Effector memory CD8-positive, alpha-beta T cell (primary cell): ENCODE measurements around the gene ZNF831.

Experiments
- ATAC-seq: fragments of 150-1000 bp; cut with Tn5 transposase; replicated peaks from 2 replicates; pipeline ENCODE4 v1.10.0; 2021; ENCODE audit warnings: mild to moderate bottlenecking, moderate library complexity
- DNase-seq, 3 experiments: peaks; one replicate each; pipeline ENCODE4 v3.0.0; 2021
- H3K27ac Mint-ChIP-seq, 2 donors: one replicate each; pipeline ENCODE4 v1.8.0; 2022; ENCODE audit warnings: mild to moderate bottlenecking in 2 of 2, mixed read lengths in 2 of 2, moderate library complexity in 2 of 2
- H3K27me3 Mint-ChIP-seq, 2 donors: one replicate each; pipeline ENCODE4 v1.8.0; 2022; ENCODE audit warnings: mixed read lengths in 2 of 2
- H3K36me3 Mint-ChIP-seq: one replicate; pipeline ENCODE4 v1.8.0; 2022; ENCODE audit warnings: mild to moderate bottlenecking, moderate library complexity, mixed read lengths; ENCODE audit not compliant: insufficient read depth
- H3K4me1 Mint-ChIP-seq, 2 donors: one replicate each; pipeline ENCODE4 v1.8.0; 2022; ENCODE audit warnings: low read depth in 2 of 2, mixed read lengths in 2 of 2
- H3K4me3 Mint-ChIP-seq, 2 donors: one replicate each; pipeline ENCODE4 v1.8.0; 2022; ENCODE audit warnings: mild to moderate bottlenecking in 2 of 2, mixed read lengths in 2 of 2, moderate library complexity in 2 of 2
- H3K9me3 Mint-ChIP-seq, 2 donors: one replicate each; pipeline ENCODE4 v1.8.0; 2022; ENCODE audit warnings: mixed read lengths in 2 of 2

Gene ZNF831

GRCh38 chr20:59154317-59155013 lies 9.2 kb upstream of the ZNF831 start:
- peaks cover 22% of the 10 kb centered on the region for H3K36me3 Mint-ChIP-seq
- DNase-seq (no peak), ATAC-seq (no peak)
- peak overlapping the region in 1 of 2 donors; percentile 24 for H3K4me3 Mint-ChIP-seq
- H3K9me3 Mint-ChIP-seq, result no peaks in the 10 kb centered on the region
- H3K27me3 Mint-ChIP-seq, result no peaks in the 10 kb centered on the region
- peak overlapping the region in 1 of 2 donors; percentile 3 for H3K27ac Mint-ChIP-seq
- peaks cover 71% of the 10 kb centered on the region in 2 donors for H3K4me1 Mint-ChIP-seq

GRCh38 chr20:59157064-59157463 lies 6.6 kb upstream of the ZNF831 start:
- H3K27ac Mint-ChIP-seq, result peak overlapping the region in 1 of 2 donors; percentile 100
- DNase-seq (no peak), ATAC-seq (no peak)
- H3K4me3 Mint-ChIP-seq, result no peak overlapping the region
- peaks cover 71 to 72% of the 10 kb centered on the region in 2 donors for H3K4me1 Mint-ChIP-seq
- H3K9me3 Mint-ChIP-seq, result no peaks in the 10 kb centered on the region
- no peaks in the 10 kb centered on the region for H3K27me3 Mint-ChIP-seq
- peaks cover 36% of the 10 kb centered on the region for H3K36me3 Mint-ChIP-seq

DNA sequence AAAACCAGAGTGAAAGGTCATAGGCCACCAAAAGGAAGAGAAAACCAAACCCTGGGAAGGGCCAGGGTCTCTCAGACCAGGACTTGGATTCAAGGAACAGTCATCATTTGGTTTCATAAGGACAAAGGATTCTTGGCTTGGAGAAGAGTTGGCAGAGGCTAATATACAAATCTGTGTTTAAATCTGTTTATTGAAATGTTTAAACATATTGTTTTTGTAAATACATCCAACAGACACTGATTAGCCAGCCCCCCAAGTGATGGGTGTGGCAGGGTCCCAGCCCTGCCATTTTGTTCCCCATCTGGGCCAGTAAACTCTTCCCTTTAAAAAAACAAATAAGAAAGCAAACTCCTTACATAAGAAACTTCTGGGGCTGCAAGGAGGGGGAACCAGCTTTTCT lies 6.1 kb upstream of the ZNF831 start:
- Mint-ChIP-seq H3K36me3 (peaks cover 39% of the 10 kb centered on the region), H3K9me3 (no peaks in the 10 kb centered on the region), H3K27me3 (no peaks in the 10 kb centered on the region), H3K27ac (peak overlapping the region; percentile 100), H3K4me3 (no peak overlapping the region), H3K4me1 (peaks cover 71 to 72% of the 10 kb centered on the region in 2 donors)
- ATAC-seq, result no peak
- no peak for DNase-seq

DNA sequence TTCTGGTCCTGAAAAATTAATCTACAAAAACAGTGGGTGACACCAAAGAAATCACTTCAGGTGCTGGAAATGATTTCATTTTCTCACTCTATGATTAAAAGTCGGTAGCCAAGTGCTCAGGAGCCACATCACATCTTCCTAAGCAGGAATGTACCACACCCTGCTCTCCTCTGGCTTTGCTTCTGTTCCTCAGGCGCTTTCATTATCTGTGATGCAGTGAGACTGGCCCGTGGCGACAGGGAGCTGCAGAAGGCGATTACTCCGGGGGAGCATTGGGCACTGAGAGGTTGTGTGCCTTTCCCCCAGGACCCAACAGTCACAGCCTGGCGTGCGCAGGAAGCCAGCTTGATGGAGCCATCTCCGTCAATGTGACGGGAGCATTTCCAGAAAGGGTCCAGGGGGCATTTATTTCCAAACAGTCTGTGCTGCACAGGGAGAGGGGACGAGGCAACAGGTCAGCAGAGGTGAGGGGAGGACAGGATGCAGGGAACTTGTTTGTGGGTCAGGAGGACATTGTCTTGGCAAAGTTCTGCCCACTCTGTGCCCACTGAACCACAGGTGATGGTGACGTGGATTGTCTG lies 5.6 kb upstream of the ZNF831 start:
- Mint-ChIP-seq H3K27me3 (no peaks in the 10 kb centered on the region), H3K4me1 (peaks cover 71 to 72% of the 10 kb centered on the region in 2 donors), H3K9me3 (no peaks in the 10 kb centered on the region), H3K27ac (peak overlapping the region; percentile 100), H3K36me3 (peaks cover 37% of the 10 kb centered on the region), H3K4me3 (peak overlapping the region; percentile 24 to 95)
- DNase-seq (no peak), ATAC-seq (no peak)

DNA sequence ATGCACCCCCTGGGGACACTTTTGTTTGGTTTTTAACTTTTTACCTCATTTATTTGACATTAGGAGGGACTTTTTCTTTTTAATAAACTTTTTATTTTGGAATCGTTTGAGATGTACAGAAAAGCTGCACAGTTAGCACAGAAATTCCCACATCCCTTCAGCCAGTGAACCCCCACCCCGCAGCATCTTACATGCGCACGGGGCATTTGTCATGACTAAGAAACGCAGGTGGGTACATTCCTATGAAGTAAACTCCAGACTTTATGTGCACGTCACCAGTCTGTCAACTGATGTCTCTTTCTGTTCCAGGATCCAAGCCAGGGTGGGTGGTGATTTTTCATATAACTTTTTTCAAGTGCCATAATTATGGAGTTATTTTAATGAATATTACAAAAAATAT lies 4.9 kb upstream of the ZNF831 start:
- Mint-ChIP-seq H3K4me1 (peaks cover 71 to 72% of the 10 kb centered on the region in 2 donors), H3K36me3 (peaks cover 43% of the 10 kb centered on the region), H3K4me3 (peak overlapping the region; percentile 95 to 98), H3K27ac (peak overlapping the region; percentile 100), H3K9me3 (no peaks in the 10 kb centered on the region), H3K27me3 (no peaks in the 10 kb centered on the region)
- ATAC-seq, result no peak
- DNase-seq, result no peak

GRCh38 chr20:59159091-59159490 lies 4.5 kb upstream of the ZNF831 start:
- DNase-seq, result no peak
- H3K36me3 Mint-ChIP-seq, result peaks cover 47% of the 10 kb centered on the region
- H3K9me3 Mint-ChIP-seq, result no peaks in the 10 kb centered on the region
- peak overlapping the region; percentile 100 for H3K27ac Mint-ChIP-seq
- H3K27me3 Mint-ChIP-seq, result no peaks in the 10 kb centered on the region
- H3K4me1 Mint-ChIP-seq, result peaks cover 68 to 71% of the 10 kb centered on the region in 2 donors
- H3K4me3 Mint-ChIP-seq, result peak overlapping the region; percentile 95 to 98
- peak; percentile 2 for ATAC-seq

GRCh38 chr20:59159493-59160376 lies 3.9 kb upstream of the ZNF831 start:
- Mint-ChIP-seq H3K4me3 (peak overlapping the region; percentile 95 to 98), H3K9me3 (no peaks in the 10 kb centered on the region), H3K27ac (peak overlapping the region; percentile 100), H3K36me3 (peaks cover 49% of the 10 kb centered on the region), H3K27me3 (no peaks in the 10 kb centered on the region), H3K4me1 (peaks cover 65 to 71% of the 10 kb centered on the region in 2 donors)
- peak; percentile 82 to 88 (median 84) for DNase-seq
- ATAC-seq, result peak; percentile 86

GRCh38 chr20:59160389-59161115 lies 3.1 kb upstream of the ZNF831 start:
- H3K27me3 Mint-ChIP-seq, result no peaks in the 10 kb centered on the region
- DNase-seq (peak in 2 of 3 experiments; percentile 22 to 29), ATAC-seq (no peak)
- H3K4me1 Mint-ChIP-seq, result peaks cover 65 to 71% of the 10 kb centered on the region in 2 donors
- H3K27ac Mint-ChIP-seq, result peak overlapping the region; percentile 100
- peaks cover 56% of the 10 kb centered on the region for H3K36me3 Mint-ChIP-seq
- H3K9me3 Mint-ChIP-seq, result no peaks in the 10 kb centered on the region
- H3K4me3 Mint-ChIP-seq, result peak overlapping the region; percentile 95 to 98

DNA sequence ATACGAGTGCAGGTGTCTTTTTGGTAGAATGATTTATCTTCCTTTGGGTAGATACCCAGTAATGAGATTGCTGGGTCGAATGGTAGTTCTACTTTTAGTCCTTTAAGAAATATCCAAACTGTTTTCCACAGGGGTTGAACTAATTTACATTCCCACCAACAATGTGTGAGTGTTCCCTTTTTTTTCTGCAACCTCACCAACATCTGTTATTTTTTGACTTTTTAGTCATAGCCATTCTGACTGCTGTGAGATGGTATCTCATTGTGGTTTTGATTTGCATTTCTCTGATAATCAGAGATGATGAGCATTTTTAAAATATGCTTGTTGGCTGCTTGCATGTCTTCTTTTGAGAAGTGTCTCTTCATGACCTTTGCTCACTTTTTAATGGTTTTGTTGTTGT lies 1.9 kb upstream of the ZNF831 start:
- Mint-ChIP-seq H3K36me3 (peaks cover 67% of the 10 kb centered on the region), H3K4me3 (peak overlapping the region; percentile 95 to 98), H3K9me3 (no peaks in the 10 kb centered on the region), H3K27me3 (no peaks in the 10 kb centered on the region), H3K4me1 (peaks cover 75 to 83% of the 10 kb centered on the region in 2 donors), H3K27ac (peak overlapping the region; percentile 100)
- no peak for DNase-seq
- ATAC-seq, result no peak

DNA sequence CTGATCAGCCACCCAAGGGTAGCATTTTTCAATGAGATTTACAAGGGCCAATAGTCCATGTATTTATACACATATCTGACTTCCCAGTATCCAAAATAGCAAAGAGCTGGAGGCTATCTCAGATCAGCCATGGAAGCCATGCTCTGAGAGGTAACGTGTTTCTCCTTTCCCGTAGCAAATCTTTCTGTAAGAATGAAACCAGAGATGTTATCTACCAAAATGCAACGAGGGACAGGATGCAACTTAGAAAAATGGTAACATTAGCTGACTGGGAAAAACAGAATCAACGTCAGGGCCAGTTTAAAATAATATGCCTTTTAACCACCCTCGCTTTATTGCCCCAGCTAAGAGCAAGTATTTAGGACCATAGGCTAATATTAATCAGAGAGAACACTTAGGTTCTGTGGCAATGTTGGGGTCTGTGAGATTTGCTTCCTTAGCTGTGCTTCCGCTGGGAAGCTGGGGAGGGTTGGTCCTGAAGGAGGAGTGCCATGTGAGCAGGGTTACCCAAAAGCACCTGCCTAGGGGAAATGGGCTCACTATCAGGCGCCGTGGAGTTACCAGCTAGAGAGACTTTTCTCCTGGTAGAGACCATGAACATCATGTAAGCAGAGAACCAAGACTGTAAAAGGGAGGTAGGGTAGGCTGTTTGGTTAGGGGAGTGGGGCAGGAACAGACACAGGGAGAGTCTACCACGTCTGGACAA lies 1.2 kb downstream of the ZNF831 start:
- DNase-seq (no peak), ATAC-seq (no peak)
- peaks cover 62% of the 10 kb centered on the region for H3K36me3 Mint-ChIP-seq
- peak overlapping the region; percentile 100 for H3K27ac Mint-ChIP-seq
- no peaks in the 10 kb centered on the region for H3K27me3 Mint-ChIP-seq
- peaks cover 0 to under 1% of the 10 kb centered on the region in 2 donors for H3K9me3 Mint-ChIP-seq
- H3K4me1 Mint-ChIP-seq, result peaks cover 78 to 93% of the 10 kb centered on the region in 2 donors
- H3K4me3 Mint-ChIP-seq, result peak overlapping the region; percentile 95 to 98

DNA sequence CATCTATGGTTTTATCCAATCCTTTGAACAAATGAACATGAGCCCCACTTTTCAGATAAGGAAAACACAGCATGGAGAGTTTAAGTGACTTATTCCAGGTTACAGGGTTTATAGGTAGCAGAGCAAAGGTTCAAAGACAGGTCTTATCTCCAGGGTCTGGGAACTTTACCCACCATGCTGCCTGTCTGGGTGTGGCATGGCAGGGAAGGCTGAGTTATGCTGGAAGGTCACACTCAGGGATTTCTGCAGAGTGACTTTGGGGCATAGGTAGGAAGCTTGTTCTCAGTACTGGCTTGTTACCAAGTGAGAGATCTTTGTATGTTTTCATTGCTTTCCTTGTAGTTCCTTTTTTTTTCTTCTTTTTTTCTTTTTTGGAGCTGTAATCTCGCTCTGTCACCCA lies 1.8 kb downstream of the ZNF831 start:
- Mint-ChIP-seq H3K36me3 (peaks cover 57% of the 10 kb centered on the region), H3K27ac (peak overlapping the region; percentile 100), H3K4me1 (peaks cover 78 to 94% of the 10 kb centered on the region in 2 donors), H3K4me3 (peak overlapping the region; percentile 95 to 98), H3K9me3 (peaks cover 0 to 5% of the 10 kb centered on the region in 2 donors), H3K27me3 (no peaks in the 10 kb centered on the region)
- no peak for DNase-seq
- no peak for ATAC-seq

- Mint-ChIP-seq H3K9me3 (peaks cover 0 to 5% of the 10 kb centered on the region in 2 donors), H3K4me3 (peak overlapping the region; percentile 95 to 98), H3K27me3 (no peaks in the 10 kb centered on the region), H3K4me1 (peaks cover 78 to 92% of the 10 kb centered on the region in 2 donors), H3K36me3 (peaks cover 52% of the 10 kb centered on the region), H3K27ac (peak overlapping the region; percentile 100)
- peak in 1 of 3 experiments; percentile 26 for DNase-seq
- ATAC-seq, result peak; percentile 57
Observed at GRCh38 chr20:59165891-59166709, 2.5 kb downstream of the ZNF831 start.
